SH-SY5Y (cell line): ENCODE data around the gene MEF2A.

ENCODE experiments used
- GATA2 ChIP-seq: IDR thresholded peaks from 2 replicates; pipeline ENCODE4 v1.6.1; 2011; ENCODE audit warnings: mild to moderate bottlenecking, low read depth, low read length
- GATA3 ChIP-seq: IDR thresholded peaks from 2 replicates; pipeline ENCODE4 v1.6.1; 2011; ENCODE audit warnings: low read depth, mild to moderate bottlenecking, low read length, moderate library complexity

DNA sequence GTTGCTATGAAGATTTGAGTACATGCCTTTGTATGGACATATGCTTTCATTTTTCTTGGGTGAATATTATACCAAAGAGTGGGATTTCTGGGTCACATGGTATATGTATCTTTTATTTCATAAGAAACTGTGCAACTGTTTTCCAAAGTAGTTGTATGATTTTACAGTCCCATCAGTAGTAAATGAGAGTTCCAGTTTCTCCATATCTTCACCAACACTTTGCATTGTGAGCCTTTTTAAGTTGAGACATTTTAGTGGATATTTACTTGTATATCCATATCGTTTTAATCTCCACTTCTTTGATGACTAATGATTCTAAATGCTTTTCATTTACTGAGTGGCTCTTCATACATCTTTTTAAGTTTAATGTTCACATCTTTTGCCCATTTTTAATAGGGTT lies 20.3 kb downstream of the MEF2A start:
- no peak for TF ChIP-seq GATA2
- no peak for TF ChIP-seq GATA3
